KBM-7 (cell line): Measurements from ENCODE around the gene CLIC1.
A peak's percentile ranks its signal among the peaks of the same experiment; 100 is the strongest.
"Not testable (repeated sequence)": the region's sequence is repeated elsewhere in the genome, so short reads cannot be mapped to it uniquely, and the experiment has no call there.

ENCODE experiments used
- DNase-seq: peaks from one replicate; pipeline ENCODE4 v3.0.0-alpha.2; 2015
- in situ Hi-C: fragments of 300-500 bp; cut with MboI; formaldehyde crosslinking; loops from 2 replicates; pipeline ENCODE4 v1.14.3; 2020; ENCODE audit warnings: low sequenced_read_pairs, low pct_unique_long_range_greater_than_20kb, mixed read lengths

CLIC1 gene

GRCh38 chr6:31710523-31711219 is 25.7 kb downstream of the CLIC1 start:
- in situ Hi-C loops = no loop called here
- DNase-seq = no peak

GRCh38 chr6:31709157-31709556 is 27.2 kb downstream of the CLIC1 start:
- DNase-seq, in situ Hi-C loops: not testable (repeated sequence)

- DNase-seq = no peak
- in situ Hi-C loops = no loop called here
Observed at GRCh38 chr6:31708224-31708623, 28.1 kb downstream of the CLIC1 start.

- no peak for DNase-seq
- in situ Hi-C loops = no loop called here
Observed at GRCh38 chr6:31707701-31708100, 28.6 kb downstream of the CLIC1 start.

- in situ Hi-C loops = no loop called here
- no peak for DNase-seq
Observed at GRCh38 chr6:31706599-31706998, 29.7 kb downstream of the CLIC1 start, which contains the start of gene LY6G6F. TSS of gene LY6G6F (plus strand) at chr6:31706866. CDS start at chr6:31706907, 41 bp downstream.

- in situ Hi-C loops = no loop called here
- no peak for DNase-seq
Observed at GRCh38 chr6:31705931-31706330, 30.4 kb downstream of the CLIC1 start.

GRCh38 chr6:31702819-31703716 is 33.3 kb downstream of the CLIC1 start, which contains the start of gene ABHD16A:
TSS of gene ABHD16A (minus strand) at chr6:31703324. CDS start at chr6:31703281, 43 bp downstream.
- in situ Hi-C loops = no loop called here

GRCh38 chr6:31702405-31702818 is 33.9 kb downstream of the CLIC1 start:
- DNase-seq = no peak
- in situ Hi-C loops = no loop called here

More at GRCh38 chr6:31702819-31703716, 33.3 kb downstream of the CLIC1 start, which contains the start of gene ABHD16A:
- DNase-seq = peak; percentile 98

- DNase-seq = no peak
- in situ Hi-C loops = no loop called here
Observed at GRCh38 chr6:31701666-31702404, 34.5 kb downstream of the CLIC1 start.

GRCh38 chr6:31700740-31701401 is 35.5 kb downstream of the CLIC1 start:
- no peak for DNase-seq
- in situ Hi-C loops = no loop called here

- in situ Hi-C loops = no loop called here
- DNase-seq = peak; percentile 18
Observed at GRCh38 chr6:31697555-31697954, 38.8 kb downstream of the CLIC1 start.

GRCh38 chr6:31693535-31693934 is 42.8 kb downstream of the CLIC1 start:
- in situ Hi-C loops = no loop called here
- no peak for DNase-seq

- in situ Hi-C loops = no loop called here
- no peak for DNase-seq
Observed at GRCh38 chr6:31692886-31693285, 43.4 kb downstream of the CLIC1 start.

GRCh38 chr6:31692353-31692752 is 44.0 kb downstream of the CLIC1 start:
- no peak for DNase-seq
- in situ Hi-C loops = no loop called here

- DNase-seq = no peak
- in situ Hi-C loops = no loop called here
Observed at GRCh38 chr6:31691564-31692108, 44.7 kb downstream of the CLIC1 start.

GRCh38 chr6:31691078-31691463 is 45.3 kb downstream of the CLIC1 start:
- in situ Hi-C loops = no loop called here

GRCh38 chr6:31690231-31691077 is 45.9 kb downstream of the CLIC1 start:
- in situ Hi-C loops = no loop called here
- DNase-seq = no peak

More at GRCh38 chr6:31691078-31691463, 45.3 kb downstream of the CLIC1 start:
- no peak for DNase-seq
